Measurements from ENCODE around the gene SPDYE4.

DNA sequence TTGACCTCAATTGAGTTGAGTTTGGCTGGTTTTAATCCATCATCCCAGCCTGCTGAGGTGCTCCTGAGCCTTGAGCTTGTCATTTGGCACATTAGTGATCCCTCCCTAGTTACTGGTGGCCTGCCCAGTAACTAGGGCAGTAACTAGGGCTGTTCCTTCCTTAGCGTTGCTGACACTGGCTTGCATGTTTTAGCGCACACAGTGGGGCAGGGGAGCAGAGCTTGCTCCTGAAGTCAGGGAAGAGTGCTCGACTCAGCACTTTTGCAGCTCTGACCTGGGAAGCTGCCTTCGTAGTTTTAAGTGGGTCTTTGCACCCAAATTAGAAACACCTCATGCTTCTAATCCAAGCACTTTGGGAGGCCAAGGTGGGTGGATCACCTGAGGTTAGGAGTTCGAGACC, 29.4 kb downstream of the SPDYE4 start:
- TF ChIP-seq, protein P1, sequence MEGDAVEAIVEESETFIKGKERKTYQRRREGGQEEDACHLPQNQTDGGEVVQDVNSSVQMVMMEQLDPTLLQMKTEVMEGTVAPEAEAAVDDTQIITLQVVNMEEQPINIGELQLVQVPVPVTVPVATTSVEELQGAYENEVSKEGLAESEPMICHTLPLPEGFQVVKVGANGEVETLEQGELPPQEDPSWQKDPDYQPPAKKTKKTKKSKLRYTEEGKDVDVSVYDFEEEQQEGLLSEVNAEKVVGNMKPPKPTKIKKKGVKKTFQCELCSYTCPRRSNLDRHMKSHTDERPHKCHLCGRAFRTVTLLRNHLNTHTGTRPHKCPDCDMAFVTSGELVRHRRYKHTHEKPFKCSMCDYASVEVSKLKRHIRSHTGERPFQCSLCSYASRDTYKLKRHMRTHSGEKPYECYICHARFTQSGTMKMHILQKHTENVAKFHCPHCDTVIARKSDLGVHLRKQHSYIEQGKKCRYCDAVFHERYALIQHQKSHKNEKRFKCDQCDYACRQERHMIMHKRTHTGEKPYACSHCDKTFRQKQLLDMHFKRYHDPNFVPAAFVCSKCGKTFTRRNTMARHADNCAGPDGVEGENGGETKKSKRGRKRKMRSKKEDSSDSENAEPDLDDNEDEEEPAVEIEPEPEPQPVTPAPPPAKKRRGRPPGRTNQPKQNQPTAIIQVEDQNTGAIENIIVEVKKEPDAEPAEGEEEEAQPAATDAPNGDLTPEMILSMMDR (IDR thresholded peaks at IDR 0.05; ENCODE audit: low read depth, low read length, poor library complexity, severe bottlenecking), result no peak
- no peak for TF ChIP-seq EZH2phosphoT487 (IDR thresholded peaks at IDR 0.05; ENCODE audit: borderline replicate concordance, low read length)

Data from DOHH2 (cell line).